ENCODE results near the gene CLSTN1.
"Not testable (repeated sequence)": the region's sequence is repeated elsewhere in the genome, so short reads cannot be mapped to it uniquely, and the experiment has no call there.

Gene CLSTN1

GRCh38 chr1:9825093-9826074, 1.6 kb upstream of the CLSTN1 start:
- DNase-seq (ENCODE audit: low read depth): peak; percentile 32

GRCh38 chr1:9824702-9825089, 931 bp upstream of the CLSTN1 start:
- no peak for DNase-seq (ENCODE audit: low read depth)

- no peak for DNase-seq (ENCODE audit: low read depth)
Measured at GRCh38 chr1:9823693-9823942, 147 bp downstream of the CLSTN1 start.

- no peak for DNase-seq (ENCODE audit: low read depth)
Measured at GRCh38 chr1:9822897-9823692, 670 bp downstream of the CLSTN1 start.

GRCh38 chr1:9822490-9822889, 1.3 kb downstream of the CLSTN1 start:
- no peak for DNase-seq (ENCODE audit: low read depth)

GRCh38 chr1:9821710-9822109, 2.1 kb downstream of the CLSTN1 start:
- DNase-seq (ENCODE audit: low read depth): no peak

GRCh38 chr1:9820521-9820920, 3.2 kb downstream of the CLSTN1 start:
- DNase-seq (ENCODE audit: low read depth): no peak

GRCh38 chr1:9817734-9818133, 6.0 kb downstream of the CLSTN1 start:
- DNase-seq (ENCODE audit: low read depth): no peak

GRCh38 chr1:9816199-9816598, 7.6 kb downstream of the CLSTN1 start:
- DNase-seq (ENCODE audit: low read depth): peak; percentile 56

GRCh38 chr1:9815150-9815549, 8.6 kb downstream of the CLSTN1 start:
- no peak for DNase-seq (ENCODE audit: low read depth)

- DNase-seq (ENCODE audit: low read depth): no peak
Measured at GRCh38 chr1:9814619-9815018, 9.1 kb downstream of the CLSTN1 start.

GRCh38 chr1:9811239-9811966, 12.4 kb downstream of the CLSTN1 start:
- DNase-seq (ENCODE audit: low read depth): no peak

GRCh38 chr1:9809100-9809510, 14.7 kb downstream of the CLSTN1 start:
- DNase-seq (ENCODE audit: low read depth): no peak

GRCh38 chr1:9808459-9808858, 15.3 kb downstream of the CLSTN1 start:
- no peak for DNase-seq (ENCODE audit: low read depth)

- no peak for DNase-seq (ENCODE audit: low read depth)
Measured at GRCh38 chr1:9807541-9807940, 16.2 kb downstream of the CLSTN1 start.

GRCh38 chr1:9805972-9806371, 17.8 kb downstream of the CLSTN1 start:
- DNase-seq (ENCODE audit: low read depth): not testable (repeated sequence)

GRCh38 chr1:9805006-9805508, 18.7 kb downstream of the CLSTN1 start:
- no peak for DNase-seq (ENCODE audit: low read depth)

GRCh38 chr1:9803003-9803918, 20.5 kb downstream of the CLSTN1 start:
- not testable (repeated sequence) for DNase-seq (ENCODE audit: low read depth)

GRCh38 chr1:9801909-9802308, 21.9 kb downstream of the CLSTN1 start:
- no peak for DNase-seq (ENCODE audit: low read depth)

GRCh38 chr1:9798236-9799130, 25.3 kb downstream of the CLSTN1 start:
- DNase-seq (ENCODE audit: low read depth): peak; percentile 65
